HepG2 (cell line): Measurements from ENCODE around the gene NOP9. TPM values are rescaled to one million over a fixed set of nuclear protein-coding genes. Genes with fewer than 3 reads are reported as not detected.
A peak's percentile ranks its signal among the peaks of the same experiment; 100 is the strongest.

Experiments used
- AKNA ChIP-seq: sonication (generic); formaldehyde crosslinking; IDR thresholded peaks from 2 replicates; pipeline ENCODE4 v1.4.0; 2020; ENCODE audit warnings: missing genetic modification reagents, borderline replicate concordance
- BCL3 ChIP-seq: sonication (generic); formaldehyde crosslinking; IDR thresholded peaks from 2 replicates; pipeline ENCODE4 v1.5.1; 2020; ENCODE audit warnings: mild to moderate bottlenecking, missing genetic modification reagents, moderate library complexity
- BHLHE40 ChIP-seq: IDR thresholded peaks from 2 replicates; pipeline ENCODE4 v1.6.1; 2011; ENCODE audit warnings: low read length, improper control_type of control experiment
- HMGA1 ChIP-seq: sonication (generic); formaldehyde crosslinking; conservative IDR thresholded peaks from 2 replicates; pipeline ENCODE4 v1.4.0; 2020; ENCODE audit warnings: missing genetic modification reagents
- HNRNPUL1 ChIP-seq: fragments of 200-400 bp; formaldehyde crosslinking; IDR thresholded peaks from 2 replicates; pipeline ENCODE4 v1.6.1; 2017; ENCODE audit warnings: low read depth, mild to moderate bottlenecking, low read length, moderate library complexity
- KAT7 ChIP-seq: IDR thresholded peaks from 2 replicates; pipeline ENCODE4 v1.6.1; 2018; ENCODE audit warnings: borderline replicate concordance, missing compliant biosample characterization
- MTF2 ChIP-seq: sonication (generic); formaldehyde crosslinking; IDR thresholded peaks from 2 replicates; pipeline ENCODE4 v1.5.0; 2020; ENCODE audit warnings: missing genetic modification reagents, borderline replicate concordance
- PREB ChIP-seq: sonication (generic); formaldehyde crosslinking; IDR thresholded peaks from 2 replicates; pipeline ENCODE4 v1.4.0; 2020; ENCODE audit warnings: missing genetic modification reagents
- REL ChIP-seq: sonication (generic); formaldehyde crosslinking; conservative IDR thresholded peaks from 2 replicates; pipeline ENCODE4 v1.8.0; 2022; ENCODE audit warnings: mild to moderate bottlenecking, missing genetic modification reagents, moderate library complexity
- SNAPC2 ChIP-seq: sonication (generic); formaldehyde crosslinking; IDR thresholded peaks from 2 replicates; pipeline ENCODE4 v1.8.1; 2022; ENCODE audit warnings: mild to moderate bottlenecking, missing genetic modification reagents
- SRSF9 ChIP-seq: fragments of 200-400 bp; formaldehyde crosslinking; IDR thresholded peaks from 2 replicates; pipeline ENCODE4 v1.6.1; 2018; ENCODE audit warnings: borderline replicate concordance, mild to moderate bottlenecking, low read depth, low read length; ENCODE audit not compliant: insufficient read depth, poor library complexity, severe bottlenecking
- TCF12 ChIP-seq, 2 experiments: fragments of 450-650 bp in 1 of 2; sonication (generic) in 1 of 2; formaldehyde crosslinking in 1 of 2; IDR thresholded peaks; 2 replicates each; pipeline versions ENCODE4 v1.6.1 to v1.8.0; 2017 to 2022; ENCODE audit warnings: antibody characterized with exemption in 1 of 2, mild to moderate bottlenecking in 1 of 2, missing genetic modification reagents in 1 of 2, moderate library complexity in 1 of 2
- ZBTB1 ChIP-seq: sonication (generic); formaldehyde crosslinking; IDR thresholded peaks from 2 replicates; pipeline ENCODE4 v1.4.0; 2020; ENCODE audit warnings: missing genetic modification reagents, borderline replicate concordance
- ZNF143 ChIP-seq: sonication (generic); formaldehyde crosslinking; IDR thresholded peaks from 2 replicates; pipeline ENCODE4 v1.4.0; 2020; ENCODE audit warnings: missing genetic modification reagents
- ZNF225 ChIP-seq: sonication (generic); formaldehyde crosslinking; IDR thresholded peaks from 2 replicates; pipeline ENCODE4 v1.4.0; 2020; ENCODE audit warnings: mild to moderate bottlenecking, missing genetic modification reagents
- ZNF512B ChIP-seq: sonication (generic); formaldehyde crosslinking; IDR thresholded peaks from 2 replicates; pipeline ENCODE4 v1.5.1; 2020; ENCODE audit warnings: missing genetic modification reagents, mild to moderate bottlenecking, borderline replicate concordance
- polyA plus RNA-seq, 8 experiments: library from polyadenylated mRNA; depleted of rRNA in 3 of 8; stranded (reverse) in 7 of 8; unstranded in 1 of 8; fragments of >200 nt; fragmentation: Illumina TruSeq in 4 of 8; extraction: Trizol in 4 of 8; gene quantifications; 2 replicates each; pipeline versions ENCODE4 v1.2.1 to v1.2.3, GENCODE V29; 2011 to 2016; ENCODE audit warnings: low read depth in 4 of 8, missing spikeins in 1 of 8, mixed read lengths in 1 of 8; ENCODE audit not compliant: insufficient read depth in 1 of 8
- total RNA-seq, 5 experiments: library from RNA; depleted of rRNA; stranded (reverse); fragments of >200 nt; fragmentation: Illumina TruSeq; extraction: Trizol; gene quantifications; 2 replicates each; pipeline ENCODE4 v1.2.3, GENCODE V29; 2016; ENCODE audit warnings: low read depth in 1 of 5

The NOP9 gene
- total and polyA plus RNA-seq, 2 of the 13 experiments (the other 11 are each of a cell fraction or from before 2014, with no cell fraction given): 24.5 to 61.6 TPM

GRCh38 chr14:24296341-24297157 lies 3.1 kb upstream of the NOP9 start (continued):
- TF ChIP-seq AKNA (CRISPR knock-in tag) (no peak), MTF2 (CRISPR knock-in tag) (no peak), SRSF9 (no peak), HNRNPUL1 (no peak), BCL3 (peak; percentile 81), ZNF512B (CRISPR knock-in tag) (no peak; the same call in 1 of the 2 replicates), ZNF143 (CRISPR knock-in tag) (no peak), BHLHE40 (no peak), TCF12 (IDR thresholded peaks at IDR 0.05) (no peak), TCF12 (CRISPR knock-in tag; IDR thresholded peaks at IDR 0.05) (no peak), ZNF225 (CRISPR knock-in tag) (no peak), REL (CRISPR knock-in tag) (peak; percentile 71; the same call in 1 of the 2 replicates), ZBTB1 (CRISPR knock-in tag) (0 out of 2 replicates have a peak, but pooled peaks have one; percentile 22), HMGA1 (no peak), KAT7 (CRISPR knock-in tag) (peak; percentile 89), SNAPC2 (CRISPR knock-in tag) (no peak), PREB (CRISPR knock-in tag) (no peak)
